IPS DF 4.7 (cell line): ENCODE measurements around the gene SLC7A8.

Source experiments
- DNase-seq: peaks from one replicate; pipeline ENCODE4 v3.0.0-alpha.2; 2013; ENCODE audit warnings: low spot score; ENCODE audit errors: extremely low read depth

Gene SLC7A8

GRCh38 chr14:23158779-23159178, 24.7 kb downstream of the SLC7A8 start:
- no peak for DNase-seq

- DNase-seq = no peak
Observed at GRCh38 chr14:23154964-23155587, 28.4 kb downstream of the SLC7A8 start.

- no peak for DNase-seq
Observed at GRCh38 chr14:23153851-23154796, 29.3 kb downstream of the SLC7A8 start.

GRCh38 chr14:23151342-23151741, 32.1 kb downstream of the SLC7A8 start:
- no peak for DNase-seq

GRCh38 chr14:23149745-23150144, 33.7 kb downstream of the SLC7A8 start:
- no peak for DNase-seq

GRCh38 chr14:23148591-23149249, 34.7 kb downstream of the SLC7A8 start:
- DNase-seq = no peak

- no peak for DNase-seq
Observed at GRCh38 chr14:23147676-23148075, 35.8 kb downstream of the SLC7A8 start.

GRCh38 chr14:23146980-23147379, 36.5 kb downstream of the SLC7A8 start:
- no peak for DNase-seq

- no peak for DNase-seq
Observed at GRCh38 chr14:23146351-23146910, 37.0 kb downstream of the SLC7A8 start.

- no peak for DNase-seq
Observed at GRCh38 chr14:23145794-23146350, 37.6 kb downstream of the SLC7A8 start.

GRCh38 chr14:23143911-23144310, 39.5 kb downstream of the SLC7A8 start:
- no peak for DNase-seq

- no peak for DNase-seq
Observed at GRCh38 chr14:23142826-23143225, 40.6 kb downstream of the SLC7A8 start.

- DNase-seq = no peak
Observed at GRCh38 chr14:23141706-23142444, 41.6 kb downstream of the SLC7A8 start.

- no peak for DNase-seq
Observed at GRCh38 chr14:23140371-23140770, 43.1 kb downstream of the SLC7A8 start.

- no peak for DNase-seq
Observed at GRCh38 chr14:23139874-23140273, 43.6 kb downstream of the SLC7A8 start.

- no peak for DNase-seq
Observed at GRCh38 chr14:23137813-23138535, 45.5 kb downstream of the SLC7A8 start.

GRCh38 chr14:23137192-23137812, 46.2 kb downstream of the SLC7A8 start:
- DNase-seq = no peak

- no peak for DNase-seq
Observed at GRCh38 chr14:23136566-23137133, 46.8 kb downstream of the SLC7A8 start.

- no peak for DNase-seq
Observed at GRCh38 chr14:23132970-23133369, 50.5 kb downstream of the SLC7A8 start.
